ENCODE measurements around the gene ESPN.

GRCh38 chr1:6417961-6418667, 6.5 kb upstream of the ESPN start:
- no peak for TF ChIP-seq EZH2 (IDR thresholded peaks at IDR 0.05; ENCODE audit: borderline replicate concordance, low read length)
- TF ChIP-seq, protein P1, sequence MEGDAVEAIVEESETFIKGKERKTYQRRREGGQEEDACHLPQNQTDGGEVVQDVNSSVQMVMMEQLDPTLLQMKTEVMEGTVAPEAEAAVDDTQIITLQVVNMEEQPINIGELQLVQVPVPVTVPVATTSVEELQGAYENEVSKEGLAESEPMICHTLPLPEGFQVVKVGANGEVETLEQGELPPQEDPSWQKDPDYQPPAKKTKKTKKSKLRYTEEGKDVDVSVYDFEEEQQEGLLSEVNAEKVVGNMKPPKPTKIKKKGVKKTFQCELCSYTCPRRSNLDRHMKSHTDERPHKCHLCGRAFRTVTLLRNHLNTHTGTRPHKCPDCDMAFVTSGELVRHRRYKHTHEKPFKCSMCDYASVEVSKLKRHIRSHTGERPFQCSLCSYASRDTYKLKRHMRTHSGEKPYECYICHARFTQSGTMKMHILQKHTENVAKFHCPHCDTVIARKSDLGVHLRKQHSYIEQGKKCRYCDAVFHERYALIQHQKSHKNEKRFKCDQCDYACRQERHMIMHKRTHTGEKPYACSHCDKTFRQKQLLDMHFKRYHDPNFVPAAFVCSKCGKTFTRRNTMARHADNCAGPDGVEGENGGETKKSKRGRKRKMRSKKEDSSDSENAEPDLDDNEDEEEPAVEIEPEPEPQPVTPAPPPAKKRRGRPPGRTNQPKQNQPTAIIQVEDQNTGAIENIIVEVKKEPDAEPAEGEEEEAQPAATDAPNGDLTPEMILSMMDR (conservative IDR thresholded peaks at IDR 0.05 in 1 of 2, IDR thresholded peaks at IDR 0.05 in 1 of 2; ENCODE audit: extremely low read depth in 1 of 2, insufficient read depth in 1 of 2, low read depth in 1 of 2, low read length in 2 of 2) = no peak
